ENCODE measurements around the gene CD83.

The CD83 gene

GRCh38 chr6:14092838-14093789, 24.5 kb upstream of the CD83 start:
- FAIRE-seq (peak; percentile 21), DNase-seq (ENCODE audit: insufficient read length) (no peak)
- TF ChIP-seq POLR2AphosphoS5 (IDR thresholded peaks at IDR 0.05; ENCODE audit: low read depth, low read length), result no peak
- no peak for TF ChIP-seq TAF1 (IDR thresholded peaks at IDR 0.05; ENCODE audit: borderline replicate concordance, low read depth, low read length)
- no peak for TF ChIP-seq POLR2A (IDR thresholded peaks at IDR 0.05; ENCODE audit: low read depth, low read length)

GRCh38 chr6:14094721-14095120, 22.9 kb upstream of the CD83 start:
- FAIRE-seq (no peak), DNase-seq (ENCODE audit: insufficient read length) (no peak)
- TF ChIP-seq TAF1 (IDR thresholded peaks at IDR 0.05; ENCODE audit: borderline replicate concordance, low read depth, low read length) (no peak), POLR2AphosphoS5 (IDR thresholded peaks at IDR 0.05; ENCODE audit: low read depth, low read length) (no peak), POLR2A (IDR thresholded peaks at IDR 0.05; ENCODE audit: low read depth, low read length) (no peak)

DNA sequence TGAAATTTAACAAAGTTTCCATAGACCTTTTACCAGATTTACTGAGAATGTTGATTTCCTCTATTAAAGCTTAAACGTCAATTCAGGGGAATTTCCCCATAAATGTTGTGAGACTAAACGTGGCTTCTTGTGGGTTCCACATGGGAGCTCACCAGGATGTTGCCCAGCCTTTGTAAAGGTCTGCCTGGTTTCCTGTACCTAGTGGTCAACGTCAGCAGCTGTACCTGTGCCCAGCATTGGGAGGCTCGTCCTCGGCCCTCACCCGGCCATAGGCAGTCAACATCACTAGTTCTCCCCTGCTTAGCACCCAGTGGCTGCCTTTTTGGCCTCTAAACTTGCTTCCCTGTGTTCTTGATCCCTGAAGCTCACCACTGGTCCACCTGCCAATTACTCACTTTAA, 22.1 kb upstream of the CD83 start:
- peak; percentile 97 for FAIRE-seq
- peak; percentile 29 for DNase-seq (ENCODE audit: insufficient read length)
- no peak for TF ChIP-seq POLR2A (IDR thresholded peaks at IDR 0.05; ENCODE audit: low read depth, low read length)
- TF ChIP-seq TAF1 (IDR thresholded peaks at IDR 0.05; ENCODE audit: borderline replicate concordance, low read depth, low read length), result no peak

DNA sequence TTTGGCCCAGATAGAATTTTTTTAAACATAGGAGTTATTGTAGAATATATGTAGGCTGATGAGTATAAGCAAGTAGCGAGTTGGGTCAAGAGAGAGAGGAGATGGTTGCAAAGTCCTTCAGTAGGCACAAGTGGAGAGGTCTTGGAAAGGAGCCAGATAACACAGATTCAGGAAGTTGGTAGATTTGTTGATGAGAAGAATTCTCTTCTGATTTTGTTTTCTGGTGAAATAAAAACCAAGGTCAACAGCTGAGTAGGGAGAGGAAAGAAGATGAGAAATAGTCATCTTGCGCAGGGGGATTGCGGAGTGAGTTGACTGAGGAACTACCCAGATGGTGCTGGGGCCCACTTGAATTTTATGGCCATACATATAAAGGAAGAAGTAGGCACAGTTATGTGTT, 17.4 kb upstream of the CD83 start:
- no peak for DNase-seq (ENCODE audit: insufficient read length)
- FAIRE-seq, result no peak
- TF ChIP-seq POLR2AphosphoS5 (IDR thresholded peaks at IDR 0.05; ENCODE audit: low read depth, low read length), result no peak
- no peak for TF ChIP-seq TAF1 (IDR thresholded peaks at IDR 0.05; ENCODE audit: borderline replicate concordance, low read depth, low read length)
- no peak for TF ChIP-seq POLR2A (IDR thresholded peaks at IDR 0.05; ENCODE audit: low read depth, low read length)

GRCh38 chr6:14100966-14101365, 16.6 kb upstream of the CD83 start:
- no peak for FAIRE-seq
- no peak for DNase-seq (ENCODE audit: insufficient read length)
- no peak for TF ChIP-seq TAF1 (IDR thresholded peaks at IDR 0.05; ENCODE audit: borderline replicate concordance, low read depth, low read length)

- no peak for TF ChIP-seq POLR2AphosphoS5 (IDR thresholded peaks at IDR 0.05; ENCODE audit: low read depth, low read length)
- no peak for TF ChIP-seq TAF1 (IDR thresholded peaks at IDR 0.05; ENCODE audit: borderline replicate concordance, low read depth, low read length)
- TF ChIP-seq POLR2A (IDR thresholded peaks at IDR 0.05; ENCODE audit: low read depth, low read length), result no peak
- DNase-seq (ENCODE audit: insufficient read length) (no peak), FAIRE-seq (no peak)
Observed at GRCh38 chr6:14102383-14102782, 15.2 kb upstream of the CD83 start.

- TF ChIP-seq POLR2AphosphoS5 (IDR thresholded peaks at IDR 0.05; ENCODE audit: low read depth, low read length), result no peak
- TF ChIP-seq POLR2A (IDR thresholded peaks at IDR 0.05; ENCODE audit: low read depth, low read length), result no peak
- no peak for TF ChIP-seq TAF1 (IDR thresholded peaks at IDR 0.05; ENCODE audit: borderline replicate concordance, low read depth, low read length)
- FAIRE-seq (no peak), DNase-seq (ENCODE audit: insufficient read length) (no peak)
Observed at GRCh38 chr6:14105547-14105946, 12.0 kb upstream of the CD83 start.

- FAIRE-seq, result peak; percentile 50
- no peak for TF ChIP-seq POLR2A (IDR thresholded peaks at IDR 0.05; ENCODE audit: low read depth, low read length)
- TF ChIP-seq TAF1 (IDR thresholded peaks at IDR 0.05; ENCODE audit: borderline replicate concordance, low read depth, low read length), result no peak
- no peak for TF ChIP-seq POLR2AphosphoS5 (IDR thresholded peaks at IDR 0.05; ENCODE audit: low read depth, low read length)
- no peak for DNase-seq (ENCODE audit: insufficient read length)
Observed at GRCh38 chr6:14107000-14107399, 10.6 kb upstream of the CD83 start.

- DNase-seq (ENCODE audit: insufficient read length), result no peak
- TF ChIP-seq TAF1 (IDR thresholded peaks at IDR 0.05; ENCODE audit: borderline replicate concordance, low read depth, low read length), result no peak
- TF ChIP-seq POLR2AphosphoS5 (IDR thresholded peaks at IDR 0.05; ENCODE audit: low read depth, low read length), result no peak
- TF ChIP-seq POLR2A (IDR thresholded peaks at IDR 0.05; ENCODE audit: low read depth, low read length), result no peak
- peak; percentile 56 for FAIRE-seq
Observed at GRCh38 chr6:14107711-14108494, 9.7 kb upstream of the CD83 start.

GRCh38 chr6:14108571-14109410, 8.8 kb upstream of the CD83 start:
- TF ChIP-seq POLR2AphosphoS5 (IDR thresholded peaks at IDR 0.05; ENCODE audit: low read depth, low read length) (no peak; the same call in 1 of the 2 replicates), TAF1 (IDR thresholded peaks at IDR 0.05; ENCODE audit: borderline replicate concordance, low read depth, low read length) (peak; percentile 29; the same call in 1 of the 2 replicates), POLR2A (IDR thresholded peaks at IDR 0.05; ENCODE audit: low read depth, low read length) (peak; percentile 46; the same call in 1 of the 2 replicates)
- FAIRE-seq (peak; percentile 99), DNase-seq (ENCODE audit: insufficient read length) (peak; percentile 34)

GRCh38 chr6:14109411-14109826, 8.2 kb upstream of the CD83 start:
- TF ChIP-seq POLR2AphosphoS5 (IDR thresholded peaks at IDR 0.05; ENCODE audit: low read depth, low read length) (no peak), TAF1 (IDR thresholded peaks at IDR 0.05; ENCODE audit: borderline replicate concordance, low read depth, low read length) (no peak), POLR2A (IDR thresholded peaks at IDR 0.05; ENCODE audit: low read depth, low read length) (no peak)
- FAIRE-seq, result peak; percentile 24
- no peak for DNase-seq (ENCODE audit: insufficient read length)

Data from GM12892 (cell line).